Subcutaneous adipose tissue (tissue), 4 donors: ENCODE data around the gene SGMS2. TPM values are rescaled to one million over a fixed set of nuclear protein-coding genes. Genes with fewer than 3 reads are reported as not detected.

Source experiments
- total RNA-seq, 4 donors: library from RNA; depleted of rRNA; stranded (reverse); fragments of >200 nt; gene quantifications; one replicate each; pipeline ENCODE4 v1.1.0, GENCODE V29; 2016
- TF ChIP-seq, protein P1 (sequence below): fragments of 450-650 bp; IDR thresholded peaks from one replicate; pipeline ENCODE4 v1.5.1; 2016; ENCODE audit warnings: low read depth, mild to moderate bottlenecking, control low read depth, antibody characterized with exemption, moderate library complexity

Gene SGMS2
- total RNA-seq, 4 donors from 2014 or later = 24.1 to 82.8 (median 59.6) TPM

DNA sequence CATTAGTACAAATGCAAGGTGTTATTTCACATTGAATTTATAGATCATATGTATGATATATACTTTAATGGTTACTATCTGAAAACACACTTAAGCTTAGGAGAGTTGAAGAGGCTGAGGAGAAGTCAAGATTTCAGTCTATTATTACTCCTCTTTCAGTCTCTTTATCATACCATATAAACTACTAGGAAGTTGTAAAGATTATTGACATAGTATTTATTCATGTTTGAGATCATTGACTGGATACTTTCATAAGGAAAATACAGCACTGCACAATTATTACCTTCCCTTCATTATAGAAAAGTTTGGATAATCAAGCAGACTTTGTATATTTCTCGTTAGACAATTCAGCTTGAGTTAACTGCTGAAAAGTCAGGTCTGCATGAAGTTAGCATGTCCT is 10.0 kb upstream of the SGMS2 start:
- TF ChIP-seq, protein P1, sequence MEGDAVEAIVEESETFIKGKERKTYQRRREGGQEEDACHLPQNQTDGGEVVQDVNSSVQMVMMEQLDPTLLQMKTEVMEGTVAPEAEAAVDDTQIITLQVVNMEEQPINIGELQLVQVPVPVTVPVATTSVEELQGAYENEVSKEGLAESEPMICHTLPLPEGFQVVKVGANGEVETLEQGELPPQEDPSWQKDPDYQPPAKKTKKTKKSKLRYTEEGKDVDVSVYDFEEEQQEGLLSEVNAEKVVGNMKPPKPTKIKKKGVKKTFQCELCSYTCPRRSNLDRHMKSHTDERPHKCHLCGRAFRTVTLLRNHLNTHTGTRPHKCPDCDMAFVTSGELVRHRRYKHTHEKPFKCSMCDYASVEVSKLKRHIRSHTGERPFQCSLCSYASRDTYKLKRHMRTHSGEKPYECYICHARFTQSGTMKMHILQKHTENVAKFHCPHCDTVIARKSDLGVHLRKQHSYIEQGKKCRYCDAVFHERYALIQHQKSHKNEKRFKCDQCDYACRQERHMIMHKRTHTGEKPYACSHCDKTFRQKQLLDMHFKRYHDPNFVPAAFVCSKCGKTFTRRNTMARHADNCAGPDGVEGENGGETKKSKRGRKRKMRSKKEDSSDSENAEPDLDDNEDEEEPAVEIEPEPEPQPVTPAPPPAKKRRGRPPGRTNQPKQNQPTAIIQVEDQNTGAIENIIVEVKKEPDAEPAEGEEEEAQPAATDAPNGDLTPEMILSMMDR = no peak

DNA sequence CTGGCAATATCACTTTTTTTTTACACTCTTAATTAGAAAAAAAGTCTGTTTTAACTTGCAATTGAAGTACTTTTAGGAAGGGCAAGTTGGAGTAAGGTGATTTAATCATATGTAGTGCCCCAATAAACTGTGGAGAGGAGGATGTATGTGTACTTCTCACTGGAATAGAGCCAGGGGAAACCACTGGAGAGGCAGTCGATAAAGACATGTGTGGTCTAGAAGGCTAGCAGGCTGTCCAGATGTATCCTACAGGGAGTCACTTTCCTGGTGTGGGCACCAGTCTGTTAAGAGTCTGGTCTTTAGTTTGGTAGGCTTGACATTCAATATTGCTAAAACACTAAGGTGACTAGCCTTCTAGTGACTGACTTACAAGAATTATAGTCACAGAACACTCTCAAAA is 9.6 kb upstream of the SGMS2 start:
- TF ChIP-seq, protein P1 = no peak

DNA sequence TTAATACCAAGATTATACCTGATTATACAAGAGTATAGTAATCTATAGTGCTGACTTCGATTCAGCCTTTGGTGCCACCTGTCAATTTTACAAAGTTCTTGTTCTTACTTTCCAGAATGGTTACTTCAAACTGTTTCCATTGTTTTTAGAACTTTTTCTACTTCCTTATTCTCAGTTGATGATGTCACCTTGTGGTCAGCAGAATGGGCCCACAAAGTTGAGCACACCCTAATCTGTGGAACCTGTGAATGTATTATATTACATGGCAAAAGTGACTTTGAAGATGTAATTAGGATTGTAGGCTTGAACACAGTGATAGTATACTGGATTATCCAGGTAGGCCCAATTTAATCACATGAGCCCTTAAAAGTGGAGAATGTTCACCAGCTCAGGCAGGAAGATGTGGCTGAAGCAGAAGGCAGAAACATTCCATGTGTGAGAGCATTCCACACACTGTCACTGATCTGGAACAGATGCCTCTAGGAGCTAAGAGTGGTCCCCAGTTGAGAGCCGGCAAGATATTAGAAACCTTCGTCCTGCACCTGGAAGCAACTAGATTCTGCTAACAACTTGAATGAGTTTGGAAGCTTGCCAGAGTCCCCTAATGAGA is 6.3 kb upstream of the SGMS2 start:
- TF ChIP-seq, protein P1 = no peak

DNA sequence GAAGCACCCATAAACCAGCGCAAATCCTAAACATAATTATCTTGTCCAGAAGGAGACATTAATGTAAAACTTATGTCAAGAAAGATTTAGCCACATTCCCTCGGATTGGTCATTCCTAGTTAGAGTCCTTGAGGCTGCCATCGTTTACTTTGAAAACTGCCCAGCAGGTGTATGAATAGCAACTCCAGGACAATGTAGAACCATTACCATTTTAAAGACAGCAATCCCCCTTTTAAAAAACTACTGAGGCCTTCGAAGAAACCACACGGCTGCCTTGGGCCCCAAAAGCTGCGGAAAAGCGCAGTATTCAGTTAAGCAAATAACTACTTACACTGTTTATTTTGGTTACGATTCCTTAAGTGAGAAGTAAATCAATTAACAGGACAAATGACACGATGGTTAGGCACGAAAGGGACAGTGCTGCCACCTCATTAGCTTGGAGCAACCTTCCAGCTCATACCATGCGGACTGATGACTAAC is 822 bp upstream of the SGMS2 start:
- TF ChIP-seq, protein P1 = no peak

DNA sequence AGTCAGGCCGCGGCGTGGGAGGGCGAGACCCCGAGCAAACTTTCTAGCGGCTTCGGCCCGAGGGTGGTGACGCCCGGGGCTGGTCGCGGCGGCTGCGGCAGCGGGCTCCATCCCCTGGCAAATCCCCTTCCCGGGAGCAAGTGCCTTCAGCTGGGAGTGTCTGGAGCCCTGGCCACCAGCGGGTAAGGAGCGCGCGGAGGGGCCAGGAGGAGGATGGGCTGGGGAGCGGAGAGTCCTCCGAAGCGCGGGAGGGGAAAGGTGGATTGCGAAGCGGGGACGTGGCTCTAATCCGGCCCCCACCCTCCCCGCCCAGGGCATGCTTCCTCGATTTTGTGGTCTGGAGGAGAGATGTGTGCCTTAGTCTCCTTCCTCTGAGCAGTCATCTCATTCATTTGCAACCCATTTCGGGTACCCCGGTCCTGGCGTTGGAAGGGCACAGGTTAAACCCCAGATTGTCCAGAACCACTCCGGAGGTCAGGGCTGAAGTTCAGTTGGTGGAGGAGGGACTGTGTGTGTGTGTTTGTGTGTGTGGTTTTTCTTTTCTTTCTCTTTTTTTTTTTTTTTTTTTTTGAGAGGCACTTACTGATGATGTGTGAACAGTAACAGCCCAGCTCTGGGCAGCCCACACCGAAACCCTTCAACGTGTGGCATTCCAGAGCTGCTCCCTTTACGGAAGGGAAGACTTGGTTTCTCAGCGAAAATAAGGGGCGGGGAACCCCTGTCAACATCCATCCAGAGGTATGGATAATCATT is 516 bp downstream of the SGMS2 start:
- TF ChIP-seq, protein P1 = no peak

DNA sequence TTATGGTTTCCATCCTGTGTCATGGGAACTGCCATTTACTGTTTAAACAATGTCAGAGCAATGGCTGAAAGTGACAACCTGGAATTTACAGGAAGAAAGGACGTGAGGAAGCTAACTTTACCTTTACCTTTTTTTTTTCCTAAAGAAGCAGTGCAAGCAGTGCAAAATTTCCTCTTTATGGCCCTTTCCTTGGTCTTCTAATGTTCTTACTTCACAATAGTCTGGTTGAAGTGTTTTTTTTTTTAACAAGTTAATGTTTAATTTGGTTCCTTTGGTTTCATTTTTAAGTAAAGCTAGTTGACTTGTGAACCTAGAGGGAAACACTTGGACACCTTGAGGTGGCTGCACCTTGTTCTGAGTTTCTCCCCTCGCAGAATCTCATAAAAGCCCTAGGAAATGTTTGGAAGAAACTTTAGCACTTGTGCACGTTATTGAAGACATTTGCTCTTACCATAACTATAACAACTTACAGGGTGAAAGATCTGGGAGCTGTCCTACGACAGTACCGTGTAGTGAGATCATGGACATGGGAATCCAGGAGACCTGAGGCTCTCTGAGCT is 1.8 kb downstream of the SGMS2 start:
- TF ChIP-seq, protein P1 = no peak
